ENCODE data around the gene ATG16L1.

ATG16L1 gene

DNA sequence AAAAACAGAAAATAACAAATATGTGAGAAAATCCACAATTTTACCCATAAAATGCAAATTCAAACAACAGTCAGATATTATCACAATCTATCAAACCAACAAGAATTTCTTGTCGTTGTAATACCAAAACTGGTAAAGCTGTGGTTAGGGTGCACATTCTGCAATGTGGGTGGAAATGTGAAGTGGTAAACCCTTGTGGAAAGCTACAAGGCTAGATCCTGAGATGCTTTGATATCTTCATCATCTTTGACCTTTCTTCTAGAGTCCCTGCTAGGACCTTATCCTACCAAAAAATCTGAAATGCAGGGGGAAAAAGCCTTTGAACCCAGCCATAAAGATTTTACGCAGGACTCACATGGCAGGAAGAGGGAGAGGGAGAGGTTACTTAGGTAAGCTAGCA is 17.2 kb upstream of the ATG16L1 start:
- H3K27ac ChIP-seq (ENCODE audit: low read length), result no peak overlapping the region
- no peak overlapping the region for H3K4me2 ChIP-seq (ENCODE audit: low read depth, low read length)
- no peaks in the 10 kb centered on the region for H4K20me1 ChIP-seq (ENCODE audit: insufficient read depth, low read length)
- no peaks in the 10 kb centered on the region for H3K36me3 ChIP-seq (replicated peaks; ENCODE audit: insufficient read depth, low read length)
- no peaks in the 10 kb centered on the region for H3K9me3 ChIP-seq (replicated peaks; ENCODE audit: insufficient read depth, low read length)
- H3K79me2 ChIP-seq (ENCODE audit: low read length), result no peaks in the 10 kb centered on the region
- no peak overlapping the region for H3K4me3 ChIP-seq (ENCODE audit: low read length)
- DNase-seq, result no peak
- no peaks in the 10 kb centered on the region for H3K27me3 ChIP-seq (replicated peaks; ENCODE audit: insufficient read depth, low read length)
- H3F3A ChIP-seq (ENCODE audit: insufficient read depth, low read length), result no peaks in the 10 kb centered on the region
- H3K4me1 ChIP-seq (ENCODE audit: low read length), result no peaks in the 10 kb centered on the region
- H3K9me2 ChIP-seq (replicated peaks; ENCODE audit: insufficient read depth, low read length), result no peaks in the 10 kb centered on the region
- no peak overlapping the region for H2AFZ ChIP-seq (ENCODE audit: low read length)
- no peak overlapping the region for H3K9ac ChIP-seq (ENCODE audit: low read length)
- TF ChIP-seq EZH2 (optimal IDR thresholded peaks at IDR 0.05; ENCODE audit: low read depth, low read length), result no peak
- TF ChIP-seq, protein P1, sequence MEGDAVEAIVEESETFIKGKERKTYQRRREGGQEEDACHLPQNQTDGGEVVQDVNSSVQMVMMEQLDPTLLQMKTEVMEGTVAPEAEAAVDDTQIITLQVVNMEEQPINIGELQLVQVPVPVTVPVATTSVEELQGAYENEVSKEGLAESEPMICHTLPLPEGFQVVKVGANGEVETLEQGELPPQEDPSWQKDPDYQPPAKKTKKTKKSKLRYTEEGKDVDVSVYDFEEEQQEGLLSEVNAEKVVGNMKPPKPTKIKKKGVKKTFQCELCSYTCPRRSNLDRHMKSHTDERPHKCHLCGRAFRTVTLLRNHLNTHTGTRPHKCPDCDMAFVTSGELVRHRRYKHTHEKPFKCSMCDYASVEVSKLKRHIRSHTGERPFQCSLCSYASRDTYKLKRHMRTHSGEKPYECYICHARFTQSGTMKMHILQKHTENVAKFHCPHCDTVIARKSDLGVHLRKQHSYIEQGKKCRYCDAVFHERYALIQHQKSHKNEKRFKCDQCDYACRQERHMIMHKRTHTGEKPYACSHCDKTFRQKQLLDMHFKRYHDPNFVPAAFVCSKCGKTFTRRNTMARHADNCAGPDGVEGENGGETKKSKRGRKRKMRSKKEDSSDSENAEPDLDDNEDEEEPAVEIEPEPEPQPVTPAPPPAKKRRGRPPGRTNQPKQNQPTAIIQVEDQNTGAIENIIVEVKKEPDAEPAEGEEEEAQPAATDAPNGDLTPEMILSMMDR (IDR thresholded peaks at IDR 0.05; ENCODE audit: low read length), result no peak

DNA sequence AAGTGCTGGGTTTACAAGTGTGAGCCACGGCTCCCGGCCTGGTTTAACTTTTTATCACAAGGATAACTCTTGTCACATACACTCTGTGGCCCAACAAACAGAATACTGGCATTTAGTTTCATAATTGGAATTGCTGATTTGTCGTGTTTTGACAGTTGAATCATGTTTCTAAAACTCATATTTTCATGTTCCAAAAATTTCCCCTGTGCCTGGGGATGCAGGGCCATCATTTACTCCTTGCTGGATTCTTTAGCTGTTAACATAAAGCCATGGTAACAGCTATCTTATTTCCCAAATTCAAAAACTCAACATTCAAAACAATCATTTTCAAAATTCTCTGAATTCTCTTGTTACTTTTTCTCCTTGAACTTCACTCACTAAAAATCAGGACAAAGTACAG is 16.5 kb upstream of the ATG16L1 start:
- no peaks in the 10 kb centered on the region for H3K9me3 ChIP-seq (replicated peaks; ENCODE audit: insufficient read depth, low read length)
- H3K4me2 ChIP-seq (ENCODE audit: low read depth, low read length), result no peak overlapping the region
- no peaks in the 10 kb centered on the region for H3K36me3 ChIP-seq (replicated peaks; ENCODE audit: insufficient read depth, low read length)
- no peak overlapping the region for H3K4me3 ChIP-seq (ENCODE audit: low read length)
- H3K9me2 ChIP-seq (replicated peaks; ENCODE audit: insufficient read depth, low read length), result no peaks in the 10 kb centered on the region
- H3K27me3 ChIP-seq (replicated peaks; ENCODE audit: insufficient read depth, low read length), result no peaks in the 10 kb centered on the region
- DNase-seq, result no peak
- no peaks in the 10 kb centered on the region for H3K79me2 ChIP-seq (ENCODE audit: low read length)
- H3K4me1 ChIP-seq (ENCODE audit: low read length), result no peaks in the 10 kb centered on the region
- no peaks in the 10 kb centered on the region for H4K20me1 ChIP-seq (ENCODE audit: insufficient read depth, low read length)
- no peak overlapping the region for H2AFZ ChIP-seq (ENCODE audit: low read length)
- no peak overlapping the region for H3K27ac ChIP-seq (ENCODE audit: low read length)
- TF ChIP-seq EZH2 (optimal IDR thresholded peaks at IDR 0.05; ENCODE audit: low read depth, low read length) (no peak), EZH2phosphoT487 (IDR thresholded peaks at IDR 0.05; ENCODE audit: low read length) (no peak)
- no peaks in the 10 kb centered on the region for H3F3A ChIP-seq (ENCODE audit: insufficient read depth, low read length)
- no peak overlapping the region for H3K9ac ChIP-seq (ENCODE audit: low read length)

DNA sequence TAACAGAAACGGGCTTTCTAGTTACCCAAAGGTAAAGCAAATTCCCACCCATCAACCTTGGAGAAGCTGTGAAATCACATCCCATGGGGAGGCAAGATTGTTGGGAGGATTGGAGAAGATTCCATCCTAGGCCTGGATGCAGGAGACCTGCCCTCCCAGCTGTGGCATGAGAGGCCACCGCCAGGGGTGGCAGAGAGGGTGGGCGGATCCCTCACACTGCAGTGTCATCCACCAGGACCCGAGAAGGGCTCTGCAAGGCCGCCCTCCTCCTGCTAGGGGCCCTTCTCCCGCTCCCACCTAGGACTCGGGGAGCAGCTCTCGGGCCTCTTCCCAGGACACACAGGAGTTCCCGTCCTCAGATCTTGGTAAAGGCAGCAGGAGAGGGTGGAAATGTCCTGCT is 15.5 kb upstream of the ATG16L1 start:
- no peak for DNase-seq
- H3K36me3 ChIP-seq (replicated peaks; ENCODE audit: insufficient read depth, low read length), result no peaks in the 10 kb centered on the region
- no peaks in the 10 kb centered on the region for H3K9me2 ChIP-seq (replicated peaks; ENCODE audit: insufficient read depth, low read length)
- H3K27me3 ChIP-seq (replicated peaks; ENCODE audit: insufficient read depth, low read length), result no peaks in the 10 kb centered on the region
- 0 out of 2 replicates have a peak, but pooled peaks cover 4% of the 10 kb centered on the region for H3F3A ChIP-seq (ENCODE audit: insufficient read depth, low read length)
- H3K4me3 ChIP-seq (ENCODE audit: low read length), result no peak overlapping the region
- TF ChIP-seq, protein P1 (IDR thresholded peaks at IDR 0.05; ENCODE audit: low read length), result no peak
- TF ChIP-seq EZH2 (optimal IDR thresholded peaks at IDR 0.05; ENCODE audit: low read depth, low read length), result no peak
- TF ChIP-seq EZH2phosphoT487 (IDR thresholded peaks at IDR 0.05; ENCODE audit: low read length), result no peak
- no peaks in the 10 kb centered on the region for H3K79me2 ChIP-seq (ENCODE audit: low read length)
- no peaks in the 10 kb centered on the region for H4K20me1 ChIP-seq (ENCODE audit: insufficient read depth, low read length)
- peaks cover 4% of the 10 kb centered on the region for H3K4me1 ChIP-seq (ENCODE audit: low read length)
- no peak overlapping the region for H3K9ac ChIP-seq (ENCODE audit: low read length)
- no peak overlapping the region for H2AFZ ChIP-seq (ENCODE audit: low read length)
- H3K9me3 ChIP-seq (replicated peaks; ENCODE audit: insufficient read depth, low read length), result no peaks in the 10 kb centered on the region
- H3K4me2 ChIP-seq (ENCODE audit: low read depth, low read length), result no peak overlapping the region
- H3K27ac ChIP-seq (ENCODE audit: low read length), result no peak overlapping the region

DNA sequence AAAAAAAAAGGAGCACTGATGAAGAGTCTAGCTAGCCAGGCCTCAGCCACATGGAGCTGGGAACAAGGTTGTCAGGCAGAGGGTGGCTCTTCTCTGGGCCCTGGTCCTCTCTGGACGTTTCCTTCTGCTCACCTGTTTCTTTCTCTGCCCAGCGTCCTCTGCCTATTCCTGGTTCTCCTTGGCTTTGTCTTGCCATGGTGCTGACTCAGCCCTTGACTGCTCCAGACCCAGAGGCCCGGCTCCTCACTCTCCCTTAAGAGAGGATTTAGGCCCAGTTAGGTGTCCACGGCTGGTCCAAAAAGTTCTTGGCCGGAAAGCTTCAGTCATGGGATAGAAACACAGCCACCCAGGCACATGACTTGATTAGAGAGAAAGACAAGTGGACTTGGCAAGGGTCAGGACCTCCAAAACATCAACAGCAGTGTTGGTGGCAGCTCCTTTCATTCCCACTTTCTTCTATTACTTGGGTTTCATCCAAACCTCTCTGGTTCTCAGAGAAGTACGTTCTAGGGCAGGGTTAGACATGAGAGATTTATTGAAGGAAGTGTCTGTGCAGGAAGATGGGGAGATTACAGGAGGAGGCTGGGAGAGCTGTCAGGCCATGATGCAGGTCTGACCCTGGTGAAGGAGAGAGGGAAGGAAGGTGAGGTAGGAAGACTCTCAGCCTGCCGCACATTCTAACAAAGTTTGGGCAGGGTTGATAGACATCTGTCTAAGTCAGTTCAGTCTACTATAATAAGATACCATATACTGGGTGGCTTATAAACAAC is 14.5 kb upstream of the ATG16L1 start:
- H3K9me3 ChIP-seq (replicated peaks; ENCODE audit: insufficient read depth, low read length), result no peaks in the 10 kb centered on the region
- no peak overlapping the region for H3K4me2 ChIP-seq (ENCODE audit: low read depth, low read length)
- H2AFZ ChIP-seq (ENCODE audit: low read length), result no peak overlapping the region
- TF ChIP-seq EZH2phosphoT487 (IDR thresholded peaks at IDR 0.05; ENCODE audit: low read length), result no peak
- TF ChIP-seq, protein P1 (IDR thresholded peaks at IDR 0.05; ENCODE audit: low read length), result no peak
- TF ChIP-seq EZH2 (optimal IDR thresholded peaks at IDR 0.05; ENCODE audit: low read depth, low read length), result no peak
- H4K20me1 ChIP-seq (ENCODE audit: insufficient read depth, low read length), result no peaks in the 10 kb centered on the region
- no peak for DNase-seq
- H3K9ac ChIP-seq (ENCODE audit: low read length), result no peak overlapping the region
- 0 out of 2 replicates have a peak, but pooled peaks cover 4% of the 10 kb centered on the region for H3F3A ChIP-seq (ENCODE audit: insufficient read depth, low read length)
- H3K27me3 ChIP-seq (replicated peaks; ENCODE audit: insufficient read depth, low read length), result no peaks in the 10 kb centered on the region
- H3K36me3 ChIP-seq (replicated peaks; ENCODE audit: insufficient read depth, low read length), result no peaks in the 10 kb centered on the region
- H3K79me2 ChIP-seq (ENCODE audit: low read length), result no peaks in the 10 kb centered on the region
- H3K4me1 ChIP-seq (ENCODE audit: low read length), result peaks cover 4% of the 10 kb centered on the region
- no peak overlapping the region for H3K27ac ChIP-seq (ENCODE audit: low read length)
- H3K9me2 ChIP-seq (replicated peaks; ENCODE audit: insufficient read depth, low read length), result no peaks in the 10 kb centered on the region
- no peak overlapping the region for H3K4me3 ChIP-seq (ENCODE audit: low read length)

All from MM.1S (cell line).